ENCODE data around the gene ITM2C.

GRCh38 chr2:230891509-230891908, 26.8 kb downstream of the ITM2C start:
- TF ChIP-seq, protein P1, sequence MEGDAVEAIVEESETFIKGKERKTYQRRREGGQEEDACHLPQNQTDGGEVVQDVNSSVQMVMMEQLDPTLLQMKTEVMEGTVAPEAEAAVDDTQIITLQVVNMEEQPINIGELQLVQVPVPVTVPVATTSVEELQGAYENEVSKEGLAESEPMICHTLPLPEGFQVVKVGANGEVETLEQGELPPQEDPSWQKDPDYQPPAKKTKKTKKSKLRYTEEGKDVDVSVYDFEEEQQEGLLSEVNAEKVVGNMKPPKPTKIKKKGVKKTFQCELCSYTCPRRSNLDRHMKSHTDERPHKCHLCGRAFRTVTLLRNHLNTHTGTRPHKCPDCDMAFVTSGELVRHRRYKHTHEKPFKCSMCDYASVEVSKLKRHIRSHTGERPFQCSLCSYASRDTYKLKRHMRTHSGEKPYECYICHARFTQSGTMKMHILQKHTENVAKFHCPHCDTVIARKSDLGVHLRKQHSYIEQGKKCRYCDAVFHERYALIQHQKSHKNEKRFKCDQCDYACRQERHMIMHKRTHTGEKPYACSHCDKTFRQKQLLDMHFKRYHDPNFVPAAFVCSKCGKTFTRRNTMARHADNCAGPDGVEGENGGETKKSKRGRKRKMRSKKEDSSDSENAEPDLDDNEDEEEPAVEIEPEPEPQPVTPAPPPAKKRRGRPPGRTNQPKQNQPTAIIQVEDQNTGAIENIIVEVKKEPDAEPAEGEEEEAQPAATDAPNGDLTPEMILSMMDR (conservative IDR thresholded peaks at IDR 0.05): no peak
- no peak for TF ChIP-seq ZFX (IDR thresholded peaks at IDR 0.05)
